ENCODE results near the gene RSL1D1.

GRCh38 chr16:11805556-11805955, 45.8 kb downstream of the RSL1D1 start:
- no peak for TF ChIP-seq CTCF (IDR thresholded peaks at IDR 0.05)
- TF ChIP-seq RFX5 (IDR thresholded peaks at IDR 0.05; ENCODE audit: low read length) = no peak
- no peak for TF ChIP-seq GABPA (IDR thresholded peaks at IDR 0.05; ENCODE audit: low read depth)
- TF ChIP-seq FOXM1 (IDR thresholded peaks at IDR 0.05; ENCODE audit: low read depth) = no peak
- no peak for TF ChIP-seq NRF1 (IDR thresholded peaks at IDR 0.05; ENCODE audit: low read depth, low read length)
- no peak for TF ChIP-seq USF2 (IDR thresholded peaks at IDR 0.05; ENCODE audit: borderline replicate concordance, low read depth, low read length)
- no peak for TF ChIP-seq TCF12 (IDR thresholded peaks at IDR 0.05)
